ENCODE data around the gene CELSR2.

DNA sequence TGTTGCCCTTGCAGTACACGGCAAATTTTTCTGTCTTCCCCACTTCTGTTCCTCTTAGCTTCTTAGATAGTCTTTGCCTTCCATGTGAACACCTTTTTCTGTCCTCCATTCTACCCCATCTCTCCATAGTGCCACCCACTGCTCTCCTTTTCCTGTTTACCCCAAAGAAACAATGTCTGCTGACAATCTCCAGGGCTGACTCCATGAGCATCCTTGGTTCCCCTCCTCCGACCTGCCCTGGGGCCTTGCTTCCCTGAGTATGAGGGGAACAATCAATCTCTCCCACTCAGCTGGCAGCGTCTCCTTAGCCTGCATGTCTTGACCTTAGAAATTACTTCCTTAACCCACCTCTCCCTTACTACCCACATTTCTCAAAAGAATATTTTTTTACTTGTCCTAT, 69.8 kb downstream of the CELSR2 start:
- TF ChIP-seq POLR2A (IDR thresholded peaks at IDR 0.05; ENCODE audit: low read depth, low read length) (no peak), POLR2AphosphoS5 (IDR thresholded peaks at IDR 0.05; ENCODE audit: low read depth, low read length) (no peak)

All from GM12891 (cell line).